GM12892 (cell line): ENCODE data around the gene TMEM30A.

ENCODE experiments used
- POLR2A ChIP-seq: IDR thresholded peaks from 2 replicates; pipeline ENCODE4 v1.6.1; 2011; ENCODE audit warnings: low read depth, low read length, control low read depth
- POLR2AphosphoS5 ChIP-seq: IDR thresholded peaks from 2 replicates; pipeline ENCODE4 v1.6.1; 2011; ENCODE audit warnings: low read depth, low read length, control low read depth
- TAF1 ChIP-seq: IDR thresholded peaks from 2 replicates; pipeline ENCODE4 v1.6.1; 2011; ENCODE audit warnings: low read depth, mild to moderate bottlenecking, control low read depth, low read length, borderline replicate concordance

DNA sequence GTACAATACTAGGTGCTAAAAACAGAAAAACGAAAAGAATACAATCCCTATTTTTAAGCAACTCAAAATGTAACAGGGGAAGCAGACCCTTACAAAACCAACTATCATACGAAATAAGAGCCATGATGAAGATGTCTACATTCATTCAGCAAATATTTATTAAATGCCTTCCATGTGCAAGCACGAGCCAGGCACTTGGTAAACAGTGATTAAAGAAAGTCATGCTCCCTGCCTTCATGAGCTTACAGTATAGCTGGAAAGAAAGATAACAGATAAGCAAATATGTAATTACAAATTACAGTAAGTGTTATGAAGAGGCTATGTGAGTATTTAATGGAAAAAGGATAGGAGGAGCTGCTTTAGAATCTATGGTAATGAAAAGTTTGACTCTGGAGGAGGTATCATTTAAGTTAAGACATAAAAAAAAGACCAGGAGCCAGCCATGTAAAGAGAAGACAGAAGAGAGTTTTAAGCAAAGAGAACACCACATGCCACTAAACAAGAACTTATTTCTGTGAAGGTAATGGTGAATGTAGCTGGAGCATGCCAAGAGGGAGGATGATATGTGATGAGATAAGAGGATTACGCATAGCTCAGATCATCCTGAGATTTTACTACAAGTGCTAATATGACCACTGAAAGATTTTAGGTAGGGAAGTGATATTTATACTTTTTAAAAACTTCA, 21.7 kb downstream of the TMEM30A start:
- TF ChIP-seq POLR2AphosphoS5 (no peak), POLR2A (no peak), TAF1 (no peak)
